ENCODE measurements around the gene TENT5A. TPM values are rescaled to one million over a fixed set of nuclear protein-coding genes. Genes with fewer than 3 reads are reported as not detected.
A peak's percentile ranks its signal among the peaks of the same experiment; 100 is the strongest.

The TENT5A gene
- total RNA-seq, 1 donor from 2014 or later: 17.2 TPM

DNA sequence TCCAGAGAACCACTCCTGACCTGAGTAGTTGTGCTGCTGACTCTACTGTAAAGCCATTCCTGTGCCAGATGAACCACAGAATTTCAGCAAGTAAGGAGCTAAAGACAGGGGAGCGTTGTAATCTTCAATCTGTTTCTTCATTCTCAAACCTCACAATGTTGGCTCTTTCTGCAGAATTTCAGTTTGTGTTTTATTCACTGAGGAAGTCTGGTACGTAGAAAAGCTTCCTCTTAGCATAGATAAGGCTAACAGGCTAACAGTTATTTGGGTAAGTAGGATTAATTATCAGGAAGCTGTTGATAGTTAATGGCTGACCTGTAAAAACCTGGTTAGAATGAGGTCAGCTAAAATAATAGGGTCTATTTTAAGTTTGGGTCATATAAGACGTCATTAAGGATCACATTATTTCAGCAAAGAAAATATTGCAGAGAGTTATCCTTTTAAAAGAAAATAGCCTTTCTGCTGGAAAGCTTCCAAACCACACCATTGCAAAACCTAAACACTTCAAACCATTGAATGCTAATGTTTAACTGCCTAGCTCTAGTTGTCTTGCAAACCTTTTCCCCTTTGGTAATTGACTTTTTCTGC is 14.1 kb upstream of the TENT5A start:
- Histone ChIP-seq H3K27ac (peak overlapping the region; percentile 37), H3K4me1 (peaks cover 20% of the 10 kb centered on the region), H3K9me3 (no peaks in the 10 kb centered on the region), H3K27me3 (no peaks in the 10 kb centered on the region), H3K4me3 (no peak overlapping the region), H3K36me3 (no peaks in the 10 kb centered on the region)
- ATAC-seq (peak; percentile 56), DNase-seq (no peak)
- intact Hi-C loops (cut with DNase I): no loop called here
- TF ChIP-seq, protein P1, sequence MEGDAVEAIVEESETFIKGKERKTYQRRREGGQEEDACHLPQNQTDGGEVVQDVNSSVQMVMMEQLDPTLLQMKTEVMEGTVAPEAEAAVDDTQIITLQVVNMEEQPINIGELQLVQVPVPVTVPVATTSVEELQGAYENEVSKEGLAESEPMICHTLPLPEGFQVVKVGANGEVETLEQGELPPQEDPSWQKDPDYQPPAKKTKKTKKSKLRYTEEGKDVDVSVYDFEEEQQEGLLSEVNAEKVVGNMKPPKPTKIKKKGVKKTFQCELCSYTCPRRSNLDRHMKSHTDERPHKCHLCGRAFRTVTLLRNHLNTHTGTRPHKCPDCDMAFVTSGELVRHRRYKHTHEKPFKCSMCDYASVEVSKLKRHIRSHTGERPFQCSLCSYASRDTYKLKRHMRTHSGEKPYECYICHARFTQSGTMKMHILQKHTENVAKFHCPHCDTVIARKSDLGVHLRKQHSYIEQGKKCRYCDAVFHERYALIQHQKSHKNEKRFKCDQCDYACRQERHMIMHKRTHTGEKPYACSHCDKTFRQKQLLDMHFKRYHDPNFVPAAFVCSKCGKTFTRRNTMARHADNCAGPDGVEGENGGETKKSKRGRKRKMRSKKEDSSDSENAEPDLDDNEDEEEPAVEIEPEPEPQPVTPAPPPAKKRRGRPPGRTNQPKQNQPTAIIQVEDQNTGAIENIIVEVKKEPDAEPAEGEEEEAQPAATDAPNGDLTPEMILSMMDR (IDR thresholded peaks at IDR 0.05): no peak

GRCh38 chr6:81764531-81764930 is 12.1 kb upstream of the TENT5A start:
- Histone ChIP-seq H3K27me3 (no peaks in the 10 kb centered on the region), H3K27ac (no peak overlapping the region), H3K4me3 (no peak overlapping the region), H3K36me3 (no peaks in the 10 kb centered on the region), H3K9me3 (no peaks in the 10 kb centered on the region), H3K4me1 (peaks cover 20% of the 10 kb centered on the region)
- ATAC-seq: no peak
- TF ChIP-seq, protein P1 (IDR thresholded peaks at IDR 0.05): no peak
- no peak for DNase-seq
- intact Hi-C loops (cut with DNase I): no loop called here

GRCh38 chr6:81763968-81764367 is 11.5 kb upstream of the TENT5A start:
- intact Hi-C loops (cut with DNase I): no loop called here
- Histone ChIP-seq H3K9me3 (no peaks in the 10 kb centered on the region), H3K4me3 (no peak overlapping the region), H3K27me3 (no peaks in the 10 kb centered on the region), H3K27ac (no peak overlapping the region), H3K36me3 (no peaks in the 10 kb centered on the region), H3K4me1 (peaks cover 20% of the 10 kb centered on the region)
- DNase-seq: no peak
- TF ChIP-seq, protein P1 (IDR thresholded peaks at IDR 0.05): no peak
- ATAC-seq: no peak

DNA sequence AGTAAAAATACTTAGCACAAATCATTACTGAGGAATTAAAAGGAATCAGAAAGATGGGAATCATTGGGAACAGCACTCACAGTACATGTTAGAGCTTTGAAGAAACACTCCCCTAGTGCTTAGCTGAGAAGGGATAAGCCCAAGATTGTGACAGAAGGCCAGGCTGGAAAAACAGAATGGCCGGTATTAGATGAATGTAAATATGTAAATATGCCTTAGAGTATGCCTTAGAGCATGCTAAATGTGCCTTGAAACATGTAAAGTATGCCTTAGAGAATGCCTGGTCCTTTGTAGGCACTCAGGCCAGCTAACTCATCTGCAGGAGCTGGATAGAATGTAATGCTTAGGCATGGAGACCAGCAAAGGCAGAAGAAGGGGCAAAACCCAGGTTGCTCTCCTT is 10.6 kb upstream of the TENT5A start:
- intact Hi-C loops (cut with DNase I): no loop called here
- H3K36me3 ChIP-seq: no peaks in the 10 kb centered on the region
- H3K27ac ChIP-seq: no peak overlapping the region
- TF ChIP-seq, protein P1 (IDR thresholded peaks at IDR 0.05): no peak
- H3K4me1 ChIP-seq: peaks cover 20% of the 10 kb centered on the region
- H3K9me3 ChIP-seq: no peaks in the 10 kb centered on the region
- DNase-seq (no peak), ATAC-seq (no peak)
- no peaks in the 10 kb centered on the region for H3K27me3 ChIP-seq
- no peak overlapping the region for H3K4me3 ChIP-seq

GRCh38 chr6:81762606-81763005 is 10.1 kb upstream of the TENT5A start:
- DNase-seq: no peak
- ATAC-seq: no peak
- intact Hi-C loops (cut with DNase I): no loop called here
- TF ChIP-seq, protein P1 (IDR thresholded peaks at IDR 0.05): no peak
- no peak overlapping the region for H3K27ac ChIP-seq
- H3K9me3 ChIP-seq: no peaks in the 10 kb centered on the region
- no peaks in the 10 kb centered on the region for H3K27me3 ChIP-seq
- no peaks in the 10 kb centered on the region for H3K36me3 ChIP-seq
- H3K4me3 ChIP-seq: no peak overlapping the region
- H3K4me1 ChIP-seq: peaks cover 18% of the 10 kb centered on the region

DNA sequence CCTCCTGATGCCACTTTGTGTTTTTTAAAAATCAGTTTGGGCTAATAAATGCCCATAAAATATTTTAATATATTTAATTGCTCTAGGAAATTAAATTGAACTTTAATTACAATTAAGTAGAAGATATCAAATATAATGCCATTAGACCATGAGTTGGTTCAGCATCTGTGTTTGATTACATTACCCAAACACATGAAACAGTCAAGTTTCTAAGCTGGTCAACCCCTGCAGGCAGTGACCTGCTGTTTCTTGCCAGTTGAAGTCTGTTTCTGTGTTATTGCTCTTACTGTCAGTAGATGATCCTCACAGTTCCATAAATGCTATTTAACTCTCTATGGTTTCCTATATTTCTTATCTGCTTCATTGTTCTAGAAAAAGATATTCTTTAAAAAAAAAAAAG is 9.7 kb upstream of the TENT5A start:
- ATAC-seq (no peak), DNase-seq (no peak)
- Histone ChIP-seq H3K27me3 (no peaks in the 10 kb centered on the region), H3K9me3 (no peaks in the 10 kb centered on the region), H3K4me3 (no peak overlapping the region), H3K27ac (no peak overlapping the region), H3K4me1 (peaks cover 13% of the 10 kb centered on the region), H3K36me3 (no peaks in the 10 kb centered on the region)
- intact Hi-C loops (cut with DNase I): no loop called here
- TF ChIP-seq, protein P1 (IDR thresholded peaks at IDR 0.05): no peak

Measured in upper lobe of right lung (tissue), 1 donor.